Ectodermal cell (in vitro differentiated cells): ENCODE results near the gene VAMP5.
"Not testable (repeated sequence)": the region's sequence is repeated elsewhere in the genome, so short reads cannot be mapped to it uniquely, and the experiment has no call there.

Experiments
- H3K27ac ChIP-seq: 2 replicates; pipeline ENCODE4 v1.7.0; 2013; ENCODE audit warnings: mild to moderate bottlenecking, low read depth, low read length; ENCODE audit not compliant: insufficient read depth, poor library complexity, severe bottlenecking
- H3K27me3 ChIP-seq: 2 replicates; pipeline ENCODE4 v1.7.0; 2013; ENCODE audit warnings: mild to moderate bottlenecking, low read length; ENCODE audit not compliant: insufficient read depth, control insufficient read depth, poor library complexity, severe bottlenecking
- H3K36me3 ChIP-seq: one replicate; pipeline ENCODE4 v1.7.0; 2013; ENCODE audit warnings: low read length; ENCODE audit not compliant: control insufficient read depth, insufficient read depth
- H3K4me1 ChIP-seq: one replicate; pipeline ENCODE4 v1.7.0; 2013; ENCODE audit warnings: low read length; ENCODE audit not compliant: control insufficient read depth, insufficient read depth
- H3K4me3 ChIP-seq: 2 replicates; pipeline ENCODE4 v1.7.0; 2013; ENCODE audit warnings: low read depth, low read length, control low read depth; ENCODE audit not compliant: insufficient read depth
- H3K9me3 ChIP-seq: 2 replicates; pipeline ENCODE4 v1.7.0; 2013; ENCODE audit warnings: mild to moderate bottlenecking, low read length, moderate library complexity; ENCODE audit not compliant: control insufficient read depth
- WGBS, 2 experiments: methylation state at CpG; one replicate each; pipeline ENCODE4 v1.1.7; 2013; ENCODE audit warnings: missing lambda C conversion rate in 2 of 2; 5-methylcytosine and 5-hydroxymethylcytosine counted together

The VAMP5 gene

GRCh38 chr2:85592299-85592698, 8.1 kb downstream of the VAMP5 start:
- not testable (repeated sequence) for H3K27me3 ChIP-seq
- WGBS, 2 experiments: 91 to 93% methylated on average over 9 of the region's 9 CpGs

GRCh38 chr2:85593023-85593422, 8.8 kb downstream of the VAMP5 start:
- Histone ChIP-seq H3K9me3 (no peaks in the 10 kb centered on the region), H3K4me1 (peaks cover 12% of the 10 kb centered on the region), H3K36me3 (peaks cover 7% of the 10 kb centered on the region), H3K27ac (no peak overlapping the region), H3K27me3 (peaks cover 4% of the 10 kb centered on the region), H3K4me3 (no peak overlapping the region)
- WGBS, 2 experiments: 71 to 73% methylated on average over 3 of the region's 3 CpGs

More at GRCh38 chr2:85592299-85592698, 8.1 kb downstream of the VAMP5 start:
- H3K36me3 ChIP-seq, H3K9me3 ChIP-seq, H3K27ac ChIP-seq, H3K4me3 ChIP-seq: not testable (repeated sequence)
- H3K4me1 ChIP-seq: peaks cover 12% of the 10 kb centered on the region

- 29 to 30% methylated on average over 13 of the region's 13 CpGs for WGBS, 2 experiments
- Histone ChIP-seq H3K9me3 (no peaks in the 10 kb centered on the region), H3K36me3 (peaks cover 7% of the 10 kb centered on the region), H3K4me3 (peak overlapping the region; percentile 90), H3K27ac (no peak overlapping the region), H3K4me1 (peaks cover 12% of the 10 kb centered on the region), H3K27me3 (peaks cover 4% of the 10 kb centered on the region)
Observed at GRCh38 chr2:85594715-85595300, 10.6 kb downstream of the VAMP5 start.

GRCh38 chr2:85595301-85596025, 11.2 kb downstream of the VAMP5 start, which contains the start of gene RNF181:
RNF181 (plus strand) TSS chr2:85595745; CDS start chr2:85595764, 19 bp downstream.
- 0% methylated on average over 47 of the region's 47 CpGs for whole genome bisulfite sequencing, 2 experiments
- Histone ChIP-seq H3K27me3 (peaks cover 4% of the 10 kb centered on the region), H3K4me1 (peaks cover 12% of the 10 kb centered on the region), H3K27ac (no peak within 1 kb of the TSS), H3K9me3 (no peaks in the 10 kb centered on the region), H3K4me3 (peak within 1 kb of the TSS; percentile 90), H3K36me3 (peaks cover 7% of the 10 kb centered on the region)

GRCh38 chr2:85596026-85596333, 11.7 kb downstream of the VAMP5 start:
- Histone ChIP-seq H3K4me3 (peak overlapping the region; percentile 90), H3K9me3 (no peaks in the 10 kb centered on the region), H3K36me3 (peaks cover 7% of the 10 kb centered on the region), H3K27me3 (peaks cover 2% of the 10 kb centered on the region), H3K4me1 (peaks cover 12% of the 10 kb centered on the region), H3K27ac (no peak overlapping the region)
- WGBS, 2 experiments: 9 to 10% methylated on average over 10 of the region's 10 CpGs

GRCh38 chr2:85596486-85597143, 12.4 kb downstream of the VAMP5 start:
- no peaks in the 10 kb centered on the region for H3K9me3 ChIP-seq
- no peaks in the 10 kb centered on the region for H3K27me3 ChIP-seq
- H3K36me3 ChIP-seq: peaks cover 7% of the 10 kb centered on the region
- peaks cover 12% of the 10 kb centered on the region for H3K4me1 ChIP-seq
- peak overlapping the region; percentile 90 for H3K4me3 ChIP-seq
- no peak overlapping the region for H3K27ac ChIP-seq
- 75 to 77% methylated on average over 3 of the region's 3 CpGs for WGBS, 2 experiments

- 96 to 98% methylated on average over 5 of the region's 5 CpGs for WGBS, 2 experiments
- H3K9me3 ChIP-seq: no peaks in the 10 kb centered on the region
- peaks cover 12% of the 10 kb centered on the region for H3K4me1 ChIP-seq
- peaks cover 7% of the 10 kb centered on the region for H3K36me3 ChIP-seq
- H3K27me3 ChIP-seq: no peaks in the 10 kb centered on the region
- H3K27ac ChIP-seq: no peak overlapping the region
- no peak overlapping the region for H3K4me3 ChIP-seq
Observed at GRCh38 chr2:85597241-85597640, 13.0 kb downstream of the VAMP5 start.

GRCh38 chr2:85598594-85599340, 14.5 kb downstream of the VAMP5 start:
- WGBS, 2 experiments: 90 to 92% methylated on average over 14 of the region's 14 CpGs
- Histone ChIP-seq H3K4me3 (no peak overlapping the region), H3K9me3 (no peaks in the 10 kb centered on the region), H3K4me1 (peaks cover 12% of the 10 kb centered on the region), H3K27me3 (no peaks in the 10 kb centered on the region), H3K27ac (no peak overlapping the region), H3K36me3 (peaks cover 7% of the 10 kb centered on the region)

- no peak overlapping the region for H3K4me3 ChIP-seq
- H3K36me3 ChIP-seq: peaks cover 7% of the 10 kb centered on the region
- no peaks in the 10 kb centered on the region for H3K9me3 ChIP-seq
- H3K27ac ChIP-seq: no peak overlapping the region
- peaks cover 8% of the 10 kb centered on the region for H3K4me1 ChIP-seq
- no peaks in the 10 kb centered on the region for H3K27me3 ChIP-seq
- WGBS, 2 experiments: 87 to 89% methylated on average over 17 of the region's 17 CpGs
Observed at GRCh38 chr2:85599468-85600234, 15.4 kb downstream of the VAMP5 start.
